SK-MEL-5 (cell line): Measurements from ENCODE around the gene IMMP2L. TPM values are rescaled to one million over a fixed set of nuclear protein-coding genes. Genes with fewer than 3 reads are reported as not detected.
A peak's percentile ranks its signal among the peaks of the same experiment; 100 is the strongest.
"Not testable (repeated sequence)": the region's sequence is repeated elsewhere in the genome, so short reads cannot be mapped to it uniquely, and the experiment has no call there.

ENCODE experiments used
- DNase-seq: peaks from one replicate; pipeline ENCODE4 v3.0.0-alpha.2; 2016; ENCODE audit warnings: low read depth, low spot score
- in situ Hi-C: cut with HindIII; loops from 2 replicates; pipeline ENCODE4 v1.10.0; 2016; ENCODE audit warnings: low sequenced_read_pairs, high pct_unique_total_duplicates, low pct_unique_long_range_greater_than_20kb
- total RNA-seq: library from RNA; depleted of rRNA; stranded (reverse); fragments of >200 nt; shearing (Covaris generic); gene quantifications from 2 replicates; pipeline ENCODE4 v1.2.3, GENCODE V29; 2014

Gene IMMP2L
- total RNA-seq, 1 experiment from 2014 or later, result 58.2 TPM

DNA sequence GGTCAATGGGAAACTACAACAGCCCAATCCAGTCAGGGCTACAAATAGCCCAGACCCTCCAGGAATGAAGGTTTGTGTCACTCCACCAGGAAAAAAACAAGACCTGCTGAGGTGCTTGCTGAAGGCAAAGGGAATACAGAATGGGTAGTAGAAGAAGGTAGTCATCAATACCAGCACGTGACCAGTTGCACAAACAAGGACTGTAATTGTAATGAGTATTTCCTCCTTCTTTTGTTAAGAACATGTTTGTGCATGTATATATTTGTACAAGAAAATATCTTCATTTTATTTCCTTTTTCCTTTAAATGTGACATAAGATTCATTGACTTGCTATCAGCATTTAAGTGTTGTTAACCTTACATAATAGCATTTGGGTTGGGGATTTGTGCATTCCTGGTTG lies 229.3 kb downstream of the IMMP2L start:
- in situ Hi-C loops, result no loop called here

GRCh38 chr7:111330235-111330523 lies 232.1 kb downstream of the IMMP2L start:
- in situ Hi-C loops, result no loop called here
- DNase-seq, result no peak

More for the DNA sequence above, 229.3 kb downstream of the IMMP2L start:
- no peak for DNase-seq

DNA sequence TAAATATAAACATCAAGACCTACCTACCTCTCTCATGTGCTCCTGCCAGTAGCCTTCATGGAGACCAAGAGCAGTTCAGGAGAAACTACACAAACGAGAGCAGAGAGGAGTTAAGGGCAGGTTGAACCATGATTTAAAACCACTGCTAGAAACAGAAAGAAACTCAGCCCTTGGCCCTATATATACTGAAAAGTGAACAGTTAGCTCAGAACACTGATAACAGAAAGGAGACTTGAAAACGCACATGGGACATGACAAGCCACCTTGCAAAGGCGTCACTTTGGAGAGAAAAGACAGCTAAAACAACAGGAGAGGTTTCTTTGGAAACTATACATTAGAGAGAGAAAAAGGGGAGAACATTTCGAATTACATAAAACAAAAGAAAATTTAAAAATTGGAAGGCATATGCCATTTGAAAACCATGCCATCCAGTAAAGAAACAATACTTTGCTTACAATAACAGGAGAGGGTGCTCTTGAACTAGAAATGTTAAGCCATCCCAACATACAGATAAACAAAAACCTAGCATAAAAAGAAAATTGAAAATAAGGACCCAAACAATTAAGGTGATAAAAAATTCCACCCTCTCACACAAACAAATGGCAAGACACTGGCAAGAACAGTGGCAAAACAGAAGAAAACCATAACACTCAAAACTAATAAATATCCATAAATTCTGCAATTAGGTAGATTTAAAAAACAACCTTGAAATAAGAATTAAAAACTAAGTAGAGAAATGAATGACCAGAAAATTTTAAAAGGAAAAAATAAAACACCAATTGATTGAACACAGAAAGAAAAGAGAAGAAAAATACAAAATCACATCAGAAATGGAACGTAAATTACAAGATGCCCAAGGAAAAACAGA lies 232.7 kb downstream of the IMMP2L start:
- peak; percentile 25 for DNase-seq
- in situ Hi-C loops, result no loop called here

- no peak for DNase-seq
- in situ Hi-C loops, result no loop called here
Measured at GRCh38 chr7:111328487-111328886, 233.8 kb downstream of the IMMP2L start.

DNA sequence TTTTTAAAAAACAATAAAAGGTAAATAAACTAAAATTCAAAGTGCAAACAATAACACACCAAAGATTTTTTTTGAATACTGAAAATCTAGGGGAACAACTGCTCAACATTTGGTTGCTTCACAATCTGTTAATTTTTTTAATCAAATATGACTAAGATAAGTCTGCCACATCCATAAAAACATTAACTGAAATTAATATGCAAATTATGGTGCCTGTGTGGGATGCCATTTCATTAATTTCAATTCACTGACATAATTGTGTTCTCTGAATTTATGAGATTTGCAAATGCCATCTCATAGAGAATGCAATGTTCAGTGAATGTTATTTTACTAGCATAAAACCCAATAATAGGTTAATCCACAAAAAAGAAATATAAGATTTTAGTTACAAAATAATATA lies 237.5 kb downstream of the IMMP2L start:
- in situ Hi-C loops, result no loop called here
- no peak for DNase-seq

- in situ Hi-C loops, result no loop called here
- no peak for DNase-seq
Measured at GRCh38 chr7:111324228-111324627, 238.1 kb downstream of the IMMP2L start.

DNA sequence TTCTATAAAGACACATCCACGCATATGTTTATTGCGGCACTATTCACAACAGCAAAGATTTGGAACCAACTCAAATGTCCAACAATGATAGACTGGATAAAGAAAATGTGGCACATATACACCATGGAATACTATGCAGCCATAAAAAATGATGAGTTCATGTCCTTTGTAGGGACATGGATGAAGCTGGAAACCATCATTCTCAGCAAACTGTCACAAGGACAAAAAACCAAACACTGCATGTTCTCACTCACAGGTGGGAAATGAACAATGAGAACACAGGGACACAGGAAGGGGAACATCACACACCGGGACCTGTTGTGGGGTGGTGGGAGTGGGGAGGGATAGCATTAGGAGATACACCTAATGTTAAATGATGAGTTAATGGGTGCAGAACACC lies 238.6 kb downstream of the IMMP2L start:
- DNase-seq, in situ Hi-C loops: not testable (repeated sequence)

DNA sequence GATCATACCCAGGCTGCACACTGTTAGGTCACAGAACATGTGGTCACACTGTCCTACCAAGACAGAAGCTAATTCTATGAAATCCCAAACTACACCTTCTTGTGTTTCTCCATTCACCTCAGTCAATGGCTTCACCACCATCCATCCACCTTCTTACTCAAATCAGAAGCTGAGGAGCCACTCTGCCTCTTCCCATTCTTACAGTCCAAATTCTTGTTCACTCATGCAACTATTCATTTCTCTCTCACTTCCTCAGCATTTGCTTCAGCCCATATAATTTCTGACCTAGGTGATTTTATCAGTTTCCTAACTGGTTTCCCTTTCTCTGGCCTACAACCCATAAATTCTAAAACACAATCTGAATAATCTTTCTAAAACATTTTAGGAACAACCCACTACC lies 242.2 kb downstream of the IMMP2L start:
- in situ Hi-C loops, result no loop called here
- DNase-seq, result no peak

DNA sequence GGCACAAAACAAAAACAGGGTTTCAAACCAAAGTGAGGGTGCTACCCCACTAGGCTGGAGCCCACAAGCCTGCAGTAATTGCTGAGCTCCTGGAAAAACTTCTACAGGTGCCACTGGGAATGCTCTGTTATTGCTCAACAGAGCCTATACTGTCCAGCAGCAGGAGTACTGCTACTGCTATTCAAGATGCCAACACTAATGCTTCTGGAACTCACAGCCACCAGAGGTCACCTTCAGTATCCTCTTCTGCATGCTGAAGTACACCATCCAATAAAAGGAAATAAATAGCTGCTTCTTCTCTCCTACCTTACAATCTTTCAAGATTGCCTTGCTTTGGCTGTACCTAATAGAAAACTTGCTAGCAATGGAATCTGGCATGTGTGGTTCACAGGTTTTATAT lies 249.3 kb downstream of the IMMP2L start:
- DNase-seq, result peak; percentile 45
- in situ Hi-C loops, result no loop called here

DNA sequence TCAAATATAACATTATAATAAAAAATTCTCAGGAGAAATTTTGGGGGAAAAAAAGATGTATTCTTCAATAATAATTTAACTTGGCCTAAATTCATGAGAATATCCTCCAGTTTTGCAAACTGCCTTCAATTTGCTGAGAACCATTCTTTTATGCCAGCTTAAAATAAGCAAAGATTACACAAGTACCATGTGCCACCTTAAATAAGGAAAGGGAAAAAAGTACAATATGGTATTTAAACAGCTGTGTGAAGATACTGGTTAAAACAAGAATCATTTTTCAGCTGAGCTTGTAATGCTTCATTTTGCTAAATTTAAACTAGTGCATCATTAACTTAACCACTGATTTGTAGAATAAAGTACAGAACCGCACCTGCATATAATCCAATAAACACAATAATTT lies 253.6 kb downstream of the IMMP2L start:
- DNase-seq, result no peak
- in situ Hi-C loops, result no loop called here

DNA sequence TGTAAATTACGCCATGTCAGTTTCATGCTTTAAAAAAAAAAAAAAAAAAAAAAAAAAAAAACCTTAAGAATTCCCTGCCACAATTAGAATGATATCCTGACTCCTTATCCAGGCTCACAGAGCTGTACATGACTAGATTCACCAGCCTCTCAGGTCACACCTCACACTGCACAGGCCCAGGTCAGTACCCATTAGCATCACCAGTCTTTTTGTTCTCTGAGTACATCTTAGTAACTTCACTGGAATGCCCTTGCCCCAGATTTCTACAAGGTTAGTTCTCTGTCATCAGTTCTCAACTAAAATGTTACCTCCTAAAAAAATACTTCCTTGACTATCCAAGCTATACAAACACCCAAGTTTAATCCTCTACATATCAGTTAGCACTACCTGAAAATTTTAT lies 260.4 kb downstream of the IMMP2L start:
- in situ Hi-C loops, result no loop called here
- DNase-seq, result no peak

GRCh38 chr7:111294494-111294893 lies 267.8 kb downstream of the IMMP2L start:
- DNase-seq, result no peak
- in situ Hi-C loops, result no loop called here

GRCh38 chr7:111292026-111292470 lies 270.2 kb downstream of the IMMP2L start:
- in situ Hi-C loops, result no loop called here
- no peak for DNase-seq

DNA sequence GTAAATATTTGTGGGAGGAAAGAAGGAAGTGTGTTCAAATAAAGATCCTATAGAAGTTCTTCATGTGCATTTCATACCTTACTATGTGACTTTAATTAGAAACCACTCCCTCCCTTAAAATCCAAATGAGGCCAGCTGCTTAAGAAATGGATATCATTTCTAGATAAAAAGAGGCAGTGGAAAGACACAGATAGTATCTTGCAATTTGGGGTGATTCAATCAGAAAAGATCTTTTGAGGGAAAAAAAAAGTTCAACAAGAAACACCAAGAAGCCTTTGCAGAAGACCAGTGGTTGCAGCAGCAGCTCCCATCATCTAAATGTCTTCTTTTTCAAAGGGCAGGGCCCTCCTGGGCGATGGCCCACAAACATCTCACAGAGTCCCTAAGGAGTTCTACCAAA lies 271.3 kb downstream of the IMMP2L start:
- in situ Hi-C loops, result no loop called here

GRCh38 chr7:111290419-111290818 lies 271.9 kb downstream of the IMMP2L start:
- no peak for DNase-seq
- in situ Hi-C loops, result no loop called here

More for the DNA sequence above, 271.3 kb downstream of the IMMP2L start:
- DNase-seq, result no peak

DNA sequence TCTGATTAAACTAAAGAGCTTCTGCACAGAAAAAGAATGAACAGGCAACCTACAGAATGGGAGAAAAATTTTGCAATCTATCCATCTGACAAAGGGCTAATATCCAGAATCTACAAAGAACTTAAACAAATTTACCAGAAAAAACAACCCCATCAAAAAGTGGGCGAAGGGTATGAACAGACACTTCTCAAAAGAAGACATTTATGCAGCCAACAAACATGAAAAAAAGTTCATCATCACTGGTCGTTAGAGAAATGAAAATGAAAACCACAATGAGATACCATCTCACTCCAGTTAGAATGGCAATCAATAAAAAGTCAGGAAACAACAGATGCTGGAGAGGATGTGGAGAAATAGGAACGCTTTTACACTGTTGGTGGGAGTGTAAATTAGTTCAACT lies 273.9 kb downstream of the IMMP2L start:
- DNase-seq, in situ Hi-C loops: not testable (repeated sequence)

- no peak for DNase-seq
- in situ Hi-C loops, result no loop called here
Measured at GRCh38 chr7:111282626-111283025, 279.7 kb downstream of the IMMP2L start.

- in situ Hi-C loops, result no loop called here
- no peak for DNase-seq
Measured at GRCh38 chr7:111274857-111275256, 287.4 kb downstream of the IMMP2L start.

DNA sequence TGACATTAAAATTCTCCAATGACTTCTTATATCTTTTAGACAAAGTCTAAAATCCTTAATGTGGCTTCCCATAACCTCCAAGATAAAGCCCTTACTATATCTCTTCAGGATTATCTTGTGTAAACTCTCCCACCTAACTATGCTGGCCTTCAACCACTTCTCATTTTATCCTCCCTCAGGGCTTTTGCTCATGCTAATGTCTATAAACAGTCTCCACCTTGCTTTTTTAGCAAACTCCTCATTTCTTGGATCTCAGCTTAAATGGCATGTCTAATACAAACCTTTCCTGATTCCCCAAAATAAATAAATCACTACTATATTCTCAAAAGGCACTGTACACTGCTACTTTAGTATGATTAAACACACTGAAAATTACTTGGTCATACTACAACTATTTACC lies 290.2 kb downstream of the IMMP2L start:
- in situ Hi-C loops, result no loop called here
- no peak for DNase-seq
